ENCODE results near the gene ALAS1.

Gene ALAS1

GRCh38 chr3:52210037-52210436 lies 12.1 kb downstream of the ALAS1 start:
- peaks cover 67 to 96% of the 10 kb centered on the region in 2 donors for H3K36me3 ChIP-seq (ENCODE audit: control insufficient read depth in 1 of 2, insufficient read depth in 2 of 2, low read length in 2 of 2)

GRCh38 chr3:52210550-52211046 lies 12.6 kb downstream of the ALAS1 start:
- H3K36me3 ChIP-seq (ENCODE audit: control insufficient read depth in 1 of 2, insufficient read depth in 2 of 2, low read length in 2 of 2) = peaks cover 63 to 96% of the 10 kb centered on the region in 2 donors
- H3K27me3 ChIP-seq (ENCODE audit: control insufficient read depth in 1 of 2, insufficient read depth in 2 of 2, low read length in 2 of 2) = no peaks in the 10 kb centered on the region
- no peak overlapping the region for H3K4me3 ChIP-seq (ENCODE audit: low read depth in 1 of 2, low read length in 2 of 2)
- H3K27ac ChIP-seq (ENCODE audit: low read depth, low read length) = no peak overlapping the region
- H3K4me1 ChIP-seq (ENCODE audit: control insufficient read depth in 1 of 2, insufficient read depth in 2 of 2, low read length in 2 of 2) = no peaks in the 10 kb centered on the region
- no peaks in the 10 kb centered on the region for H3K9me3 ChIP-seq (ENCODE audit: control insufficient read depth in 1 of 2, low read length in 2 of 2)
- no peak overlapping the region for H3K9ac ChIP-seq (ENCODE audit: low read depth in 1 of 2, low read length in 2 of 2)

More at GRCh38 chr3:52210037-52210436, 12.1 kb downstream of the ALAS1 start:
- H3K9me3 ChIP-seq (ENCODE audit: control insufficient read depth in 1 of 2, low read length in 2 of 2) = no peaks in the 10 kb centered on the region
- no peaks in the 10 kb centered on the region for H3K27me3 ChIP-seq (ENCODE audit: control insufficient read depth in 1 of 2, insufficient read depth in 2 of 2, low read length in 2 of 2)
- no peak overlapping the region for H3K4me3 ChIP-seq (ENCODE audit: low read depth in 1 of 2, low read length in 2 of 2)
- H3K9ac ChIP-seq (ENCODE audit: low read depth in 1 of 2, low read length in 2 of 2) = no peak overlapping the region
- H3K4me1 ChIP-seq (ENCODE audit: control insufficient read depth in 1 of 2, insufficient read depth in 2 of 2, low read length in 2 of 2) = no peaks in the 10 kb centered on the region
- no peak overlapping the region for H3K27ac ChIP-seq (ENCODE audit: low read depth, low read length)

- no peak overlapping the region for H3K27ac ChIP-seq (ENCODE audit: low read depth, low read length)
- no peaks in the 10 kb centered on the region for H3K9me3 ChIP-seq (ENCODE audit: control insufficient read depth in 1 of 2, low read length in 2 of 2)
- H3K9ac ChIP-seq (ENCODE audit: low read depth in 1 of 2, low read length in 2 of 2) = no peak overlapping the region
- peaks cover 57 to 91% of the 10 kb centered on the region in 2 donors for H3K36me3 ChIP-seq (ENCODE audit: control insufficient read depth in 1 of 2, insufficient read depth in 2 of 2, low read length in 2 of 2)
- peaks cover 2 to 5% of the 10 kb centered on the region in 2 donors for H3K4me1 ChIP-seq (ENCODE audit: control insufficient read depth in 1 of 2, insufficient read depth in 2 of 2, low read length in 2 of 2)
- no peaks in the 10 kb centered on the region for H3K27me3 ChIP-seq (ENCODE audit: control insufficient read depth in 1 of 2, insufficient read depth in 2 of 2, low read length in 2 of 2)
- H3K4me3 ChIP-seq (ENCODE audit: low read depth in 1 of 2, low read length in 2 of 2) = no peak overlapping the region
Observed at GRCh38 chr3:52211268-52211891, 13.4 kb downstream of the ALAS1 start.

- Histone ChIP-seq H3K9ac (ENCODE audit: low read depth in 1 of 2, low read length in 2 of 2) (no peak overlapping the region), H3K9me3 (ENCODE audit: control insufficient read depth in 1 of 2, low read length in 2 of 2) (no peaks in the 10 kb centered on the region), H3K36me3 (ENCODE audit: control insufficient read depth in 1 of 2, insufficient read depth in 2 of 2, low read length in 2 of 2) (peaks cover 53 to 78% of the 10 kb centered on the region in 2 donors), H3K4me3 (ENCODE audit: low read depth in 1 of 2, low read length in 2 of 2) (no peak overlapping the region), H3K27ac (ENCODE audit: low read depth, low read length) (no peak overlapping the region), H3K4me1 (ENCODE audit: control insufficient read depth in 1 of 2, insufficient read depth in 2 of 2, low read length in 2 of 2) (peaks cover 19 to 21% of the 10 kb centered on the region in 2 donors), H3K27me3 (ENCODE audit: control insufficient read depth in 1 of 2, insufficient read depth in 2 of 2, low read length in 2 of 2) (no peaks in the 10 kb centered on the region)
Observed at GRCh38 chr3:52213005-52213404, 15.0 kb downstream of the ALAS1 start.

GRCh38 chr3:52213901-52214300 lies 15.9 kb downstream of the ALAS1 start:
- H3K36me3 ChIP-seq (ENCODE audit: control insufficient read depth in 1 of 2, insufficient read depth in 2 of 2, low read length in 2 of 2) = peaks cover 44 to 69% of the 10 kb centered on the region in 2 donors

GRCh38 chr3:52215351-52215750 lies 17.4 kb downstream of the ALAS1 start:
- H3K27ac ChIP-seq (ENCODE audit: low read depth, low read length) = no peak overlapping the region
- H3K9me3 ChIP-seq (ENCODE audit: control insufficient read depth in 1 of 2, low read length in 2 of 2) = no peaks in the 10 kb centered on the region
- H3K9ac ChIP-seq (ENCODE audit: low read depth in 1 of 2, low read length in 2 of 2) = no peak overlapping the region
- H3K4me1 ChIP-seq (ENCODE audit: control insufficient read depth in 1 of 2, insufficient read depth in 2 of 2, low read length in 2 of 2) = peaks cover 31 to 38% of the 10 kb centered on the region in 2 donors
- H3K36me3 ChIP-seq (ENCODE audit: control insufficient read depth in 1 of 2, insufficient read depth in 2 of 2, low read length in 2 of 2) = peaks cover 35 to 54% of the 10 kb centered on the region in 2 donors
- no peak overlapping the region for H3K4me3 ChIP-seq (ENCODE audit: low read depth in 1 of 2, low read length in 2 of 2)
- no peaks in the 10 kb centered on the region for H3K27me3 ChIP-seq (ENCODE audit: control insufficient read depth in 1 of 2, insufficient read depth in 2 of 2, low read length in 2 of 2)

More at GRCh38 chr3:52213901-52214300, 15.9 kb downstream of the ALAS1 start:
- H3K9me3 ChIP-seq (ENCODE audit: control insufficient read depth in 1 of 2, low read length in 2 of 2) = no peaks in the 10 kb centered on the region
- no peak overlapping the region for H3K4me3 ChIP-seq (ENCODE audit: low read depth in 1 of 2, low read length in 2 of 2)
- peaks cover 26 to 30% of the 10 kb centered on the region in 2 donors for H3K4me1 ChIP-seq (ENCODE audit: control insufficient read depth in 1 of 2, insufficient read depth in 2 of 2, low read length in 2 of 2)
- H3K27me3 ChIP-seq (ENCODE audit: control insufficient read depth in 1 of 2, insufficient read depth in 2 of 2, low read length in 2 of 2) = no peaks in the 10 kb centered on the region
- H3K27ac ChIP-seq (ENCODE audit: low read depth, low read length) = no peak overlapping the region
- H3K9ac ChIP-seq (ENCODE audit: low read depth in 1 of 2, low read length in 2 of 2) = no peak overlapping the region

- Histone ChIP-seq H3K4me1 (ENCODE audit: control insufficient read depth in 1 of 2, insufficient read depth in 2 of 2, low read length in 2 of 2) (peaks cover 36 to 52% of the 10 kb centered on the region in 2 donors), H3K9me3 (ENCODE audit: control insufficient read depth in 1 of 2, low read length in 2 of 2) (no peaks in the 10 kb centered on the region), H3K4me3 (ENCODE audit: low read depth in 1 of 2, low read length in 2 of 2) (peak overlapping the region; percentile 40 to 48)
Observed at GRCh38 chr3:52216585-52217408, 18.8 kb downstream of the ALAS1 start.

GRCh38 chr3:52217409-52217805 lies 19.4 kb downstream of the ALAS1 start:
- Histone ChIP-seq H3K9ac (ENCODE audit: low read depth in 1 of 2, low read length in 2 of 2) (peak overlapping the region; percentile 10 to 46), H3K27ac (ENCODE audit: low read depth, low read length) (peak overlapping the region; percentile 86), H3K4me3 (ENCODE audit: low read depth in 1 of 2, low read length in 2 of 2) (peak overlapping the region; percentile 40 to 48)

More at GRCh38 chr3:52216585-52217408, 18.8 kb downstream of the ALAS1 start:
- Histone ChIP-seq H3K9ac (ENCODE audit: low read depth in 1 of 2, low read length in 2 of 2) (peak overlapping the region; percentile 10 to 46), H3K27me3 (ENCODE audit: control insufficient read depth in 1 of 2, insufficient read depth in 2 of 2, low read length in 2 of 2) (no peaks in the 10 kb centered on the region), H3K27ac (ENCODE audit: low read depth, low read length) (peak overlapping the region; percentile 86), H3K36me3 (ENCODE audit: control insufficient read depth in 1 of 2, insufficient read depth in 2 of 2, low read length in 2 of 2) (peaks cover 22 to 40% of the 10 kb centered on the region in 2 donors)

GRCh38 chr3:52218026-52218425 lies 20.1 kb downstream of the ALAS1 start:
- Histone ChIP-seq H3K27ac (ENCODE audit: low read depth, low read length) (peak overlapping the region; percentile 86), H3K9me3 (ENCODE audit: control insufficient read depth in 1 of 2, low read length in 2 of 2) (no peaks in the 10 kb centered on the region), H3K4me3 (ENCODE audit: low read depth in 1 of 2, low read length in 2 of 2) (peak overlapping the region in 1 of 2 donors; percentile 47), H3K4me1 (ENCODE audit: control insufficient read depth in 1 of 2, insufficient read depth in 2 of 2, low read length in 2 of 2) (peaks cover 36 to 56% of the 10 kb centered on the region in 2 donors), H3K36me3 (ENCODE audit: control insufficient read depth in 1 of 2, insufficient read depth in 2 of 2, low read length in 2 of 2) (peaks cover 15 to 28% of the 10 kb centered on the region in 2 donors), H3K27me3 (ENCODE audit: control insufficient read depth in 1 of 2, insufficient read depth in 2 of 2, low read length in 2 of 2) (no peaks in the 10 kb centered on the region), H3K9ac (ENCODE audit: low read depth in 1 of 2, low read length in 2 of 2) (no peak overlapping the region)

More at GRCh38 chr3:52217409-52217805, 19.4 kb downstream of the ALAS1 start:
- H3K36me3 ChIP-seq (ENCODE audit: control insufficient read depth in 1 of 2, insufficient read depth in 2 of 2, low read length in 2 of 2) = peaks cover 17 to 34% of the 10 kb centered on the region in 2 donors
- H3K9me3 ChIP-seq (ENCODE audit: control insufficient read depth in 1 of 2, low read length in 2 of 2) = no peaks in the 10 kb centered on the region
- H3K27me3 ChIP-seq (ENCODE audit: control insufficient read depth in 1 of 2, insufficient read depth in 2 of 2, low read length in 2 of 2) = no peaks in the 10 kb centered on the region
- peaks cover 36 to 53% of the 10 kb centered on the region in 2 donors for H3K4me1 ChIP-seq (ENCODE audit: control insufficient read depth in 1 of 2, insufficient read depth in 2 of 2, low read length in 2 of 2)

- H3K4me3 ChIP-seq (ENCODE audit: low read depth in 1 of 2, low read length in 2 of 2) = peak overlapping the region in 1 of 2 donors; percentile 47
- H3K27me3 ChIP-seq (ENCODE audit: control insufficient read depth in 1 of 2, insufficient read depth in 2 of 2, low read length in 2 of 2) = no peaks in the 10 kb centered on the region
- no peak overlapping the region for H3K27ac ChIP-seq (ENCODE audit: low read depth, low read length)
- peaks cover 14 to 24% of the 10 kb centered on the region in 2 donors for H3K36me3 ChIP-seq (ENCODE audit: control insufficient read depth in 1 of 2, insufficient read depth in 2 of 2, low read length in 2 of 2)
- H3K9me3 ChIP-seq (ENCODE audit: control insufficient read depth in 1 of 2, low read length in 2 of 2) = no peaks in the 10 kb centered on the region
- H3K9ac ChIP-seq (ENCODE audit: low read depth in 1 of 2, low read length in 2 of 2) = no peak overlapping the region
- H3K4me1 ChIP-seq (ENCODE audit: control insufficient read depth in 1 of 2, insufficient read depth in 2 of 2, low read length in 2 of 2) = peaks cover 36 to 56% of the 10 kb centered on the region in 2 donors
Observed at GRCh38 chr3:52218454-52218853, 20.5 kb downstream of the ALAS1 start.

Measured in duodenal mucosa (tissue), 2 donors.